Hippocampal formation (tissue), 2 donors: ENCODE measurements around the gene CFHR4.
"Not testable (repeated sequence)": the region's sequence is repeated elsewhere in the genome, so short reads cannot be mapped to it uniquely, and the experiment has no call there.

ENCODE experiments used
- DNase-seq, 2 donors: peaks; one replicate each; lab custom pipeline; 2025; lab: John Stamatoyannopoulos, UW

CFHR4 gene

DNA sequence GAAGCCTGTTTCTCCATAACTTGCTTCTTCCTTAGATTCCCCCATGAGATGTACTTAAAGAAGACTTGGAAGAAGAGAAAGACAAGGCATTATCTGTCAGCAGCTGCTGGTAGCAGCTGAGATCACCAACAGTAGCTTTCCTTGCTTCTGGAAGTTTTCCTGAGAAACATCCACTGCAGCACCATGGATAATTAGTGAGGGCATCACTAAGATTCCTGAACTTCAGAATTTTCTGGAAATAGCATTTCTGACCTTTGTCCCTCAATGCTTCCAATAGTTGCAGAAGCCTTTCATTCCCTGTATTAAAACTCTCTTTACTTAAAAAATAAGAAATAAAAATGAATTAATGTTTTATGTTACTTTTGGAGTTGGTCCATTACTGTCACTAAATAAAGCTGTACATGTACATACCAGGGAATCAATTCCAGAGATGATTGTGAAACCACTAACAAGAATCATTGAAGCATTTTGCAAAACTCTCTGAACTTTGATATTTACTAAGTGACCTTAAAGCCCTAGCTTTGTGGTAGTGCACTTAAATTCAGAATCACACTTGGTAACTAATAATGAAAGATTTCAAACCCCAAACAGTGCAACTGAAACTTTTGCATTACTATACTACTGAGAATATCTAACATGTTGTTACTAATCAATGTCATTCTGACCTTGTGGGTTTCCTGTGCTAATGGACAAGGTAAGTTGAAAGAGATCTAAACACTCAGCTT is at the start of gene CFHR4:
Gene CFHR4, plus strand, starts transcription at position 538 of the 725 bp plus-strand sequence. Its CDS starts 99 bp downstream, at position 637.
- no peak for DNase-seq

DNA sequence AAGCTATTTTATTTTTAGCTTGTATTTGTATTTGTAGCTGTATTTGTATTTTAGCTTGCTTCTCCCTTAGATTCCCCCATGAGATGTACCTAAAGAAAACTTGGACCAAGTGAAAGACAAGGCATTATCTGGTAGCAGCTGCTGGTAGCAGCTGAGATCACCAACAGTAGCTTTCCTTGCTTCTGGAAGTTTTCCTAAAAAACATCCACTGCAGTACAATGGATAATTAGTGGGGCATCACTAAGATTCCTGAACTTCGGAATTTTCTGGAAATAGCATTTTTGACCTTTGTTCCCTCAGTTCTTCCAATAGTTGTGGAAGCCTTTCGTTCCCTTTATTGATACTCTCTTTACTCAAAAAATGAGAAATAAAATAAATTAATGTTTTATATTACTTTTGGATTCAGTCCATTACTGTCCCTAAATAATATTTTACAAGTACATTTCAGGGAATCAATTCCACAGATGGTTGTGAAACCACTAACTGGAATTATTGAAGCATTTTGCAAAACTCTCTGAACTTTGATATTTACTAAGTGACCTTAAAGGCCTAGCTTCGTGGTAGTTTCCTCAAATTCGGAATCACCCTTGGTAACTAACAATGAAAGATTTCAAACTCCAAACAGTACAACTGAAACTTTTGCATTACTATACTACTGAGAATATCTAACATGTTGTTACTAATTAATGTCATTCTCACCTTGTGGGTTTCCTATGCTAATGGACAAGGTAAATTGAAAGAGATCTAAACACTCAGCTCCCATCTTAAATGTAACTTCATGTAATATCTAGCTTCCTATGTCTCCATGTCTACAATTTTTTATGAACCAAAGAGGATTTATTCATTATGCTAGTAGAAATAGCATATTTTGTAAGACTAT is 38.0 kb upstream of the CFHR4 start:
- DNase-seq, result not testable (repeated sequence)

DNA sequence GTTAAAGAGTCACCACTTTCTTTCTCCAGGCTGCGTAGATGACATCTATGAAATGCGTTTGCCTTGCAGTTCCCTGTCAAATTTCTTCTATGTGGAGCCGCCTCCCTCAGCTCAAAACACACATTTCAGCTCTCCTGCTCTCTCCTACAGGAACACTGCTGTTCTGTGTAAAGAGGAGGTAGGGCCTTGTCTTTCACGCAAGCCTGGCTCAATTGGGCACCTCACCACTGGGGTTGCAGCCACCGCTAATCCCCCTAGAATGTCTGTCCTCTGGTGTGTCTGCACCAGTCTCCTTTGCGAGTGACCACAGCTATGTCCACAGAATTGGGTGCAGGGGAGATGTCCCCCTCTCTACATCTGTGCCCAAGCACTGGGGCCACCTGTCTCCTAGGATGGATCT is 31.8 kb upstream of the CFHR4 start:
- no peak for DNase-seq

DNA sequence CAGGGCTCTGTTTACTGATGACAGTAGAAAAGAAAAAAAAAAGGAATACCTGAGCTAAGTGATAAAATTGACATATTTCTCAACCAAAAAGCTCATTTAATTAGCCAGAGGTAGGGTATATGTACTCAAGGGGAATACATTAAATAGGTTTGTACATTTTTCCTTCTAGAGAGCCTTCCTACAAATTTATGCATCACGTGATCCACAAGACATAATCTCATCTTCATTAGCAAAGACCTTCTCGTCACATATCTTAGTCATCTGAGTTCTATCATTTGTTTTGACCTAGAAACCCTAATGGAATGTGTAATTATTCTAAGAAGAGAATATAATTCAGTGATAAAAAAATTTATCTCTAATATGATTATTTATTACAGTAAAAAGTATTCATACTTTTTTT is 30.7 kb upstream of the CFHR4 start:
- DNase-seq, result no peak

DNA sequence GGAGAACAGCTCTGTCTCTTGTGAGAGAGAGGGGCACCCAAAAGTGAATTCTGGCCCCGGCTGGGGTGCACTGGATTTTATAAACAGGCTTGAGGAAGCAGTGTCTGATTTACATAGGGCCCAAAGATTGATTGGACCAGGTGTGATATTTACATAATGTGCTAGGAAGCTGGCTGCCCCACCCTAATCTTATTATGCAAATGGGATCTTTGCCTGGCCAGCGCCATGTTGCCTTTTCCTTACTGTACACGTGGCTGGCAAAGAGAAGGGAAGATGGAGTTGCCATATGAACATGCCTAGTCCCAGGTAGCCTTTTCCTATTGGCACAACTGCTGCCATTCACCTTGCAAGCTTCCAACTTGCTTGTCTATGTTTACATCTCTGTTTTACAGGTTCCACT is 29.0 kb upstream of the CFHR4 start:
- DNase-seq, result no peak

DNA sequence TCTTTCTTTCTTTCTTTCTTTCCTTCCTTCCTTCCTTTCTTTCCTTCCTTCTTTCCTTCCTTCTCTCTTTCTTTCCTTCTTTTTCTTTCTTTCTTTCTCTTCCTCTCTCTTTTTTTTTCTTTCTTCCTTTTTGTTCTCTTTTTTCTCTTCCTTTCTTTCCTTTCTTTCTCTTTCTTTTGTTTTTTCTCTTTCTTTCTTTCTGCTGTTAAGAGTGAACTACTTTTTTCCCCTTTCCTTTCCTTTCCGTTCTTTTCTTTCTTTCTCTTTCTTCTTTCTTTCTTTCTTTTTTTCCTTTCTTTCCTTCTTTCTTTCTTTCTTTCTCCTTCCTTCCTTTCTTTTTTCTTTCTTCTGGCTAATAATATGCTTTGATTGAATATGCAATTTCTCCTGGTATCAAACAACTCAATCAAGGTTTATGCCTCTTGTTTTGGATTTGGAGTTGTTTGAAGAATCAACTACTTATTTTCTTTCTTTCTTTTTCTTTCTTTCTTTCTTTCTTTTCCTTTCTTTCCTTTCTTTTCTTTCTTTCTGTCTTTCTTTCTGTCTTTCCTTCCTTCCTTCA is 27.4 kb upstream of the CFHR4 start:
- DNase-seq, result no peak

DNA sequence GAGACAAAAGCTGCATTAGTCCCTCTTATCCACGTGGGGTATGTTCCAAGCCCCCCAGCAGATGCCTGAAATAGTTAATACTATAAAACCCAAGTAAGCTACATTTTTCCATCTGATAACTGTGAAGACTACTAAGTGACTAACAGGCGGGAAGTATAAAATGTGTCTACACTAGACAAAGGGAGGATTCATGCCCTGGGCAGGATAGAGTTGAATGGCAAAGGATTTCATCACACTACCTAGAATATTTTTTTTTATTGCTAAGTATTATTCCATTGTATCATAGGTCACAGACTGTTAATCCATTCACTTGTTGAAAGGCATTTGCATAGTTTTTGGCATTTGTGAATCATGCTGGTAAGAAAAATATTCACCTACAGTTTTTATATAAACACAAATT is 26.4 kb upstream of the CFHR4 start:
- no peak for DNase-seq

DNA sequence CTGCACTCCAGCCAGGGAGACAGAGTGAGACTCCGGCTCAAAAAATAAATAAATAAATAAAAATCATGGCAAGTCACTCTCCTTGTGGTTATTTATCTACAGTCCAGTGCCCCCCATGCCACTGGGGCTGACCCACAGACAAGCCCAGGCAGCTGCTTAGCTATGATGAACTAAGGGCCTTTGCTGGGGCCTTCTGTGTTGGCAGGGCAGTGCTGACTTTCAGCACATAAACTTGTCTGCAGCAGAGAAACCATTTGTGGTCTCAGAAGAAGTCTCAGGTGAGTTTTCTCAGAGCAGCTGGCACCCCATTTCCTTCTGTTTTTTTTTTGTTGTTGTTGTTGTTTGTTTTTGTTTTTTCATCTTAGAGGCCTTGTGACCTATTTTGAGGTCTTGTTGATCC is 20.9 kb upstream of the CFHR4 start:
- no peak for DNase-seq

DNA sequence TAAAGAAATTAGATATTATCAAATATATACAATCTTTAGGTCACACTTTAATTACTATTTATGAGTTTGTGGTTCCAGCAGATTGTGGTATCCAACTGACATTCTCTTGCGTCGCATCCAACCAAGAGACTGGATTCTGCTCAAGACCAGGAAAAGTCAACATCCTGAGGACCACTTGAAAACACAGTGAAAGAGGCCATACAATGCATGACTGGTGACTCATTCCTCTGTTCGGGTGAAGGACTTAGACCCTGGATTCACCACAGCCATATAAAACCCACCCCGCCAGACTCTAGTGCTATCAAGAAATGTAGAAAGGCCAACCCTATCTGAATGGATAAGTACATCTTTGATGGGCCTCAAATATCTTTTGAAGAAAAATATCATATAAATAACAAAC is 14.5 kb upstream of the CFHR4 start:
- DNase-seq, result no peak

DNA sequence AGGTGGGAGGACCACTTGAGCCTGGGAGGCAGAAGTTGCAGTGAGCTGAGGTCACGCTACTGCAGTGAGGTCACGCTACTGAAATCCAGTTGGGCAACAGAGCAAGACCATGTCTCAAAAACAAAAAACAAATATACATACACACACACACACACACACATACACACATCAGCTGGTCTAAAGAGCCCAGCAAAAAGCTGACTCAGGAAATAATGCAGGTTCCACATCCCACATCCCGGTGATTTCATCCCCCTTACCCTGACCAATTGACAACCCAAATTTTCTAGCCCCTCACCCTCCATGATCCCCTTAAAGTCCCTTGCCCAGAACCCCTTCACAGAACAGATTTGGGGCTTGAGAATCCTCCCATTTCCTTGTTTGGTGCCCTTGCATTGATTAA is 11.9 kb upstream of the CFHR4 start:
- DNase-seq, result no peak

DNA sequence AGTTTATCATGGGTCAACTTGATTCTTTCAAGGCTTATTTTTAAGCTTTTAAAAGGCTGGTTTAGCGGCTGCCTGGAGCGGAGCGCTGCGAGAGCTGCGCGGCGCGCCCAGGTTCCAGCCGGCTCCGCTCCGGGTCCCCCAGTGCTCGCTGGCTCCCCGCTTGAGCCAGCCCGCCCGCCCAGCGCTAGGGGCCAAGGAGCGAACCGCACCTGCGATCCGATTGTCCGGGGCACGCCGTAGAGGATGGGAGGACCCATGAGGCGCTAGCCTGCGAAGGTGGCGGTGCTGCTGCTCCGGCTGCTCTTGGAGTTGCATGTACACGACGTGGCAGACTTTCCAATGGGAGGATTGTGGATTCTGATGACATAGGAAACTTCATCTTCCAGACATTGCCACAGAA is 9.9 kb upstream of the CFHR4 start:
- DNase-seq, result no peak

DNA sequence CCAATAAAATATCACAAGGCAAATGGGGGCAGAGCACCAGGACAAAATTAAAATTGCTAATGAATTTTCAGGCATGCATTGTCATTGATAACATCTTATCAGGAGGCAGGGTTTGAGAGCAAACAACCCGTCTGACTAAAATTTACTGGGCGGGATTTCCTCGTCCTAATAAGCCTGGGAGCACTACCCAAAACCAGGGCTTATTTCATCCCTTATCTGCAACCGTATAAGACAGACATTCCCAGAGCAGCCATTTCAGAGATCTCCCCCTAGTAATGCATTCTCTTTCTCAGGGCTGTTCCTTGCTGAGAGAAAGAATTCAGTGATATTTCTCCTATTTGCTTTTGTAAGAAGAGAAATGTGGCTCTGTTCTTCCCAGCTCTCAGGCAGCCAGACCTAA is 1.3 kb upstream of the CFHR4 start:
- not testable (repeated sequence) for DNase-seq

DNA sequence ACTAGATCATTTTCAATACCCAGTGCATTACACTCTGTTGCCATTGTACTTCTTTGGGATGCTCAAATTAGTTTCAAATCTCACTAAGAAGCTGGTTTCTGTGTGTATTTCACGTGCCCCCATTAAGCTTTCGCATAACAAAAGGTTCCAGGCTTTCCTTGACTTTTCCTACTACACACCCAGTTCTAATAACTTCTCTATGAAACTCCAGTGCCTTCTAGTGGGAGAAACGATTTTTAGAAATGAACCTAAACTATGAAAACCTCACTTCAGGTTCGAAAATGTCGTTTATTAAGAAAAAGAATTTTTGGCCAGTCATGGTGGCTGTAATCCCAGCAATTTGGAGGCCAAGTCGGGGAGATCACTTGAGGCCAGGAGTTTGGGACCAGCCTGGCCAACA is 2.8 kb downstream of the CFHR4 start:
- no peak for DNase-seq

DNA sequence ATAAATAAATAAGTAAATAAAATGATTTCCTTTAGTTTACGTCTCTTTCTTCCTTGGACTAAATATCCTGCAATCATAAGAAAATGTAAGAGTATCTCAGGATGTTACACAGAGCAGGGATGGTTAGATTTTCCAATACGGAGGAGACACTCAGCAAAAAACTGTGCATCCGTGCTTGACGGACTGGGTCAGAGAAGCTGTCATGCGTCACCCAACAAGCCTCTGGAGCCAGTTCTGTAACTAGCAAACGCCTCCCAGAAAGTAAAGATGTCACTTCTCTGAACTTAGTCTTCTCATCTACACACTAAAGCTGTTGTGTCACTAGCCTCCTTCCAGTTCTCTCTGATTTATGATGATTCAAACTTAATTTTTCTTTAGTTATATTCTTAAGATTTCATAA is 3.4 kb downstream of the CFHR4 start:
- no peak for DNase-seq

DNA sequence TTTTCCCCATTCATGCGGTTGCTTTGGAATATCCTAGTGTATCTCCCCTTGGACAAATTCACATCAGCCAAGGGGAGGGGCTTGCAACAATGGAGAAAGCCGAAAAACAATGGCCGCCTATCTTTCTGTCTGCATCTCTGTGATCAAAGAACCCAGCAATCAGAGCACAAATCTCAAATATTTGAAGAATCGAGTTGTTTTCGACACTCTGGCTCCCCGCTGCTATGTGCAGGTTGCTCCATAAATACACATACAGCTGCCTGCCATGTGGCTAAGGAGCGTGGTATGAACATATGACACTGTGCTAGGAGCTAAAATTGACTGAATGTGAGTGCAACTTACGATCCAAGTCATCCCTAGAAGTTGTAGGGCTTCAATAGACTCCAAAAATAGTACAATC is 8.5 kb downstream of the CFHR4 start:
- no peak for DNase-seq

DNA sequence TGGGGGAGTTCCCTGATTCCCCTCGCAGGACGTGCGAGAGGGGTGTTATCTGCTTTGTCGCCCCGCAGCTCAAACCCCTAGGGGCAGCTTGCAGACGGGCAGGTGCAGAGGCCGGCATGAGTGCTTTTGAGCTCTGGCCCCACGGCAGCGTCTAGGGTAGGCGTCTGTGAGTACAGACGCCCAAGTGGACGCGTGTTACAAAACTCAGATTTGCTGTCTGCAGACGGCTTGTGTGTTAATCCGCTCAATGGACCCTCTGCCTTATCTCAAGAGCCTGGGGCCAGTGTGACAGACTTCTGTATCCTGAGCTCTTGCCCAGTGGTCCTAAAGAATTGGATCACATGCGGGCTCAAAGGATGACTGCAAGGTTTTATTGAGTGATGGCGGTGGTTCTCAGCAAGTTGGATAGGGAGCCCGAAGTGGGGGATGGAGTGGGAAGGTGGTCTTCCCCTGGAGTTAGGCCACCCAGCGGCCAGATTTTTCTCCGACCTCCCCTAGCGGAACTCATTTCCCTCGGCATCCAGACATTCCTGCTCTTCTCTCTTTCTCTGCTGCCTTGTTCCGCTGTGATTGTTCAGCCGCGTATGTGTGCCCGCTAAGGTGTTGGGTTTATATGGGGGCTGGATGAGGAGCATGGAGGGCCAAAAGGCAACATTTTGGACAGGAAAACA is 9.4 kb downstream of the CFHR4 start:
- DNase-seq, result no peak

DNA sequence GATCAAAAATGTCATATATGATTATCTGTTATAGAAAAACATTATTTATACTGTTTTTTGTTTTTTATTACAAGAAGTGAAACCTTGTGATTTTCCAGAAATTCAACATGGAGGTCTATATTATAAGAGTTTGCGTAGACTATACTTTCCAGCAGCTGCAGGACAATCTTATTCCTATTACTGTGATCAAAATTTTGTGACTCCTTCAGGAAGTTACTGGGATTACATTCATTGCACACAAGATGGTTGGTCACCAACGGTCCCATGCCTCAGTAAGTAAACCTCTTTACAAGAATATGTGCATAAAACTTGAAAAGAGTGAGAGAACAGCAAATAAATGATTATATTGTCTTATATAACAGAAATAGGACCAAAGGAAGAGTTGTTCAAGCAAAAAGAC is 14.5 kb downstream of the CFHR4 start:
- DNase-seq, result no peak

DNA sequence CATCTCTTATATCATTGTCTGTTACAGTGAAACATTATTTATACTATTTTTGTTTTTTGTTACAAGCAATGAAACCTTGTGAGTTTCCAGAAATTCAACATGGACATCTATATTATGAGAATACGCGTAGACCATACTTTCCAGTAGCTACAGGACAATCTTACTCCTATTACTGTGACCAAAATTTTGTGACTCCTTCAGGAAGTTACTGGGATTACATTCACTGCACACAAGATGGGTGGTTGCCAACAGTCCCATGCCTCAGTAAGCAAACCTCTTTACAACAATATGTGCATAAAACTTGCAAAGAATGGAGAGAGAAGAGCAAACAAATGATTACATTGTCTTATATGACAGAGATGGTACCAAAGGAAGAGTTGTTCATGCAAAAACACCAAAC is 22.4 kb downstream of the CFHR4 start:
- no peak for DNase-seq

DNA sequence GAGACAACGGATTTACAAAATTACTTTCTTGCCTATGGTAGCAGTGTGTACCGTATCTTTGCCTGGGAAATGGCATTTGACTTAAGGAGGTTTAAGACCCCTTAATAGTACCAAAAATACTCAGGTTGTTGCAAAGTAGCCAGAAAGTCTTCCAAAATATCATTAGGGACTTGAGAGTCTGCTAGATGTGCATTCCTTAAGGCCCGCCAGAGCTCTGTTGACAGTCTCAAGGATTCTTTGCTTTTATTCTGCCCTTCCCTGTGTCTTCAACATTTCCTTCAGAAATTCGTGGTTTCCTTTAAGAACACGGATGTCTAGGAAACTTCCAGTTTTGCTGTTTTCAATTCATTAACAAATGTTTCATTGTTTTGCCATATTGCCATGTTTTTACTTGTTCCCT is 24.4 kb downstream of the CFHR4 start:
- not testable (repeated sequence) for DNase-seq

DNA sequence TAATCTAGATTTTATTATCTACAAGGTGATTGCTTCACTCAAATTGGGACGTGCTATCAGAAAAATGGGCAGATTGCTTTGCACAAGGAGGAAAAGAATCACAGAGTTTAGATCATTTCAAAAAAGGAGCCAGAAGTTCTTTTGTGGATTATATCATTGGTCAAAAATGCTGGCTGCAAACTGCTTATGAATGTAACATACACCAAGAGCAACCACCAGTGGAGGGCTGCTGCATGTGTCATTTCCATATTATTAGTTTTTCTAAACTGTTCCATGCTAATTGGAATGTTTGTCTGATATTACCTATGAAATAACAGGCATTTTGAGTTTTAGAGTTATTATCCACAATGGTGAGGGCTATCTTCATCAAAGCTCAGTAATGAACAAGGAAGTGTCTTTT is 39.0 kb downstream of the CFHR4 start:
- not testable (repeated sequence) for DNase-seq

DNA sequence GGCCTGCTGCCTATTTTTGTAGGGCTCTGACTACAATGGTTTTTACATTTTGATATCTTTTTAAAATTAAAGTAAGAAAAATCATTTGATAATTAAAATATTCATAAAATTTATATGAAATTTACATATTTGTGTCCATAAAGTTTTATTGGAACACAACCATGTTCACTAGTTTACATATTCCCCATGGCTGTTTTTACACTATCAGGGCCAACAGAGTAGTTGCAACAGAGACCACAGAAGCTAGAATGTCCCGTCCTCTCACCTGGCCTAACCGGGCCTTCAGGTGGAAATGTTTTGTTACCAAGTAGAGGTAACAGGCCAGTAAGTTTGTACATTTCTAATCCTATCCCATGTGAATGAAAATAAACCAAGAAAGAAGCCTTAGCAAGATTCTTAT is 45.0 kb downstream of the CFHR4 start:
- DNase-seq, result not testable (repeated sequence)

DNA sequence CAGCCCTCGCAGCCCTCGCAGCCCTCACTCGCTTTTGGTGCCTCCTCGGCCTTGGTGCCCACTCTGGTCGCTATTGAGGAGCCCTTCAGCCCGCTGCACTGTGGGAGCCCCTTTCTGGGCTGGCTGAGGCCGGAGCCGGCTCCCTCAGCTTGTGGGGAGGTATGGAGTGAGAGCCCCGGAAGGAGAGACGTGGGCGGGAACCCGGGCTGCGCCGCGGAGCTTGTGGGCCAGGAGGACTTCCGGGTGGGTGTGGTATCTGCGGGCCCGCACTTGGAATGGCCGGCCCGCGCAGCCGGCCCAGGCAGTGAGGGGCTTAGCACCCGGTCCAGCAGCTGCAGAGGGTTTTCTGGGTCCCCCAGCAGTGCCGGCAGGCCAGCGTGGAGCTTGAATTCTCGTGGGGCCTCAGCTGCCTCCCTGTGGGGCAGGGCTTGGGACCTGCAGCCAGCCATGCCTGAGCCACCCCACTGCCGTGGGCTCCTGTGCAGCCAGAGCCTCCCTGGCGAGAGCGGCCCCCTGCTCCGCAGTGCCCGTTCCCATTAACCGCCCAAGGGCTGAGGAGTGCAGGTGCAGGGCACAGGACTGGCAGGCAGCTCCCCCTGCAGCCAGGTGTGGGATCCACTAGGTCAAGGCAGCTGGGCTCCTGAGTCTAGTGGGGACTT is 45.8 kb downstream of the CFHR4 start:
- no peak for DNase-seq
